K562 (cell line): ENCODE data around the gene IFI16. TPM values are rescaled to one million over a fixed set of nuclear protein-coding genes. Genes with fewer than 3 reads are reported as not detected.

ENCODE experiments used
- ATAC-seq: fragments of 200-7000 bp; cut with Tn5 transposase; 3 replicates; pipeline ENCODE4 v1.9.1; 2020; ENCODE audit warnings: moderate library complexity
- BruUV-seq: library from RNA; stranded (reverse); fragments of 400-500 nt; replicated peaks from 2 replicates; lab custom pipeline; 2021; lab: Mats Ljungman, UMichigan
- CTCF ChIA-PET: fragments of 300-600 bp; formaldehyde crosslinking; extraction: SDS; loops from one replicate; lab custom pipeline; 2021; ENCODE audit warnings: low intra/inter-chr PET ratio; lab: Yijun Ruan, JAX
- POLR2A ChIA-PET: fragments of 300-600, 350-650 bp; sonication (Branson Sonifier 250); formaldehyde crosslinking; extraction: SDS; loops from one replicate; lab custom pipeline; 2021; ENCODE audit warnings: antibody characterized with exemption, inconsistent platforms; lab: Yijun Ruan, JAX
- DNase-seq, 4 experiments: peaks; one replicate each; pipeline versions ENCODE4 v3.0.0 to v3.0.0-alpha.2; 2011 to 2018; ENCODE audit warnings: low spot score in 3 of 4, mixed read lengths in 3 of 4; ENCODE audit errors: extremely low read depth in 1 of 4
- FAIRE-seq: peaks from 2 replicates; lab custom pipeline; 2011; peaks lifted over from hg19 to GRCh38; lab: Jason Lieb, UNC
- H2AFZ ChIP-seq: 2 replicates; pipeline ENCODE4 v1.6.0; 2011; ENCODE audit warnings: low read depth, low read length, control low read depth, inconsistent platforms
- H3K27ac ChIP-seq: fragments of 200-600 bp; 3 replicates; pipeline ENCODE4 v1.8.0; 2011; ENCODE audit warnings: low read depth, mild to moderate bottlenecking, control low read depth, inconsistent platforms, low read length, moderate library complexity, mixed read lengths; ENCODE audit errors: extremely low read depth
- H3K27me3 ChIP-seq, 2 experiments: fragments of 300-600 bp in 1 of 2; 2 replicates in 1 of 2; 3 replicates in 1 of 2; pipeline versions ENCODE4 v1.6.0 to v1.8.0; 2011; ENCODE audit warnings: inconsistent platforms in 2 of 2, low read length in 2 of 2, mild to moderate bottlenecking in 1 of 2, mixed read lengths in 1 of 2, moderate library complexity in 1 of 2; ENCODE audit not compliant: control insufficient read depth in 2 of 2, insufficient read depth in 2 of 2
- H3K36me3 ChIP-seq: fragments of 300-600 bp; 3 replicates; pipeline ENCODE4 v1.8.0; 2011; ENCODE audit warnings: mild to moderate bottlenecking, low read length, inconsistent platforms; ENCODE audit not compliant: control insufficient read depth, insufficient read depth
- H3K4me1 ChIP-seq, 2 experiments: fragments of 200-600 bp in 1 of 2; replicated peaks in 1 of 2; 2 replicates in 1 of 2; 3 replicates in 1 of 2; pipeline versions ENCODE4 v1.5.1 to v1.8.0; 2011; ENCODE audit warnings: inconsistent platforms in 2 of 2, low read length in 2 of 2, mild to moderate bottlenecking in 1 of 2, mixed read lengths in 1 of 2, moderate library complexity in 1 of 2; ENCODE audit not compliant: control insufficient read depth in 2 of 2, insufficient read depth in 2 of 2
- H3K4me2 ChIP-seq: 2 replicates; pipeline ENCODE4 v1.6.1; 2011; ENCODE audit warnings: low read length, control low read depth, inconsistent platforms, mixed read lengths; ENCODE audit not compliant: insufficient read depth
- H3K4me3 ChIP-seq: fragments of 200-600 bp; sonication (generic), shearing (Covaris generic); 2 replicates; pipeline ENCODE4 v1.5.1; 2016; ENCODE audit warnings: control low read depth, inconsistent platforms
- H3K79me2 ChIP-seq: fragments of 200-600 bp; 3 replicates; pipeline ENCODE4 v1.8.0; 2011; ENCODE audit warnings: low read length, inconsistent platforms; ENCODE audit not compliant: control insufficient read depth, insufficient read depth
- H3K9ac ChIP-seq, 2 experiments: 2 replicates each; pipeline versions ENCODE4 v1.6.0 to v1.6.1; 2011; ENCODE audit warnings: low read depth in 2 of 2, low read length in 2 of 2, control low read depth in 1 of 2, inconsistent platforms in 1 of 2, mild to moderate bottlenecking in 1 of 2, mixed read lengths in 1 of 2; ENCODE audit not compliant: insufficient read depth in 1 of 2
- H3K9me1 ChIP-seq: one replicate; pipeline ENCODE4 v1.6.0; 2011; ENCODE audit warnings: inconsistent platforms, mild to moderate bottlenecking, low read length, moderate library complexity; ENCODE audit not compliant: control insufficient read depth, insufficient read depth
- H3K9me3 ChIP-seq: replicated peaks from 2 replicates; pipeline ENCODE4 v1.5.1; 2011; ENCODE audit warnings: low read depth, low read length, inconsistent platforms; ENCODE audit not compliant: control insufficient read depth, insufficient read depth
- H4K20me1 ChIP-seq: replicated peaks from 2 replicates; pipeline ENCODE4 v1.6.1; 2011; ENCODE audit warnings: low read length, inconsistent platforms, mixed read lengths; ENCODE audit not compliant: control insufficient read depth, insufficient read depth
- CBFA2T2 ChIP-seq: fragments of 450-650 bp; conservative IDR thresholded peaks from 2 replicates; pipeline ENCODE4 v1.6.1; 2017; ENCODE audit warnings: mild to moderate bottlenecking
- CEBPB ChIP-seq: fragments of 450-650 bp; IDR thresholded peaks from 2 replicates; pipeline ENCODE4 v1.6.1; 2016; ENCODE audit warnings: missing genetic modification characterization, missing compliant biosample characterization
- RBBP5 ChIP-seq: fragments of 200-600 bp; sonication (generic); IDR thresholded peaks from 2 replicates; pipeline ENCODE4 v1.6.1; 2012; ENCODE audit warnings: borderline replicate concordance, mild to moderate bottlenecking, low read length, control low read depth, inconsistent platforms; ENCODE audit not compliant: insufficient read depth, poor library complexity, severe bottlenecking
- SP2 ChIP-seq: IDR thresholded peaks from 2 replicates; pipeline ENCODE4 v1.6.1; 2011; ENCODE audit warnings: mild to moderate bottlenecking, low read depth, low read length, moderate library complexity; ENCODE audit not compliant: poor library complexity, severe bottlenecking; ENCODE audit errors: extremely low read depth
- ZNF318 ChIP-seq, 2 experiments: fragments of 450-650 bp; IDR thresholded peaks; 2 replicates each; pipeline ENCODE4 v1.6.1; 2016; ENCODE audit warnings: mild to moderate bottlenecking in 2 of 2, borderline replicate concordance in 1 of 2, low read depth in 1 of 2, moderate library complexity in 1 of 2
- WGBS: fragments of 100-300 bp; shearing (Covaris generic); methylation state at CpG from one replicate; pipeline ENCODE4 v1.1.6; 2016; ENCODE audit warnings: low coverage, mixed read lengths; ENCODE audit not compliant: insufficient coverage; ENCODE audit errors: missing lambda C conversion rate; 5-methylcytosine and 5-hydroxymethylcytosine counted together
- in situ Hi-C: fragments of 300-500 bp; cut with MboI; formaldehyde crosslinking; loops from 4 replicates; pipeline ENCODE4 v1.15.0; 2018; ENCODE audit warnings: inconsistent platforms, mixed read lengths
- intact Hi-C: fragments of 100-400 bp; cut with micrococcal nuclease; formaldehyde crosslinking; loops from 2 replicates; pipeline ENCODE4 v1.14.2; 2022
- polyA plus RNA-seq, 8 experiments: library from polyadenylated mRNA; depleted of rRNA in 4 of 8; stranded (reverse) in 5 of 8; unstranded in 3 of 8; fragments of >200 nt; fragmentation: Nextera tagmentation in 2 of 8; fragmentation: Illumina TruSeq in 1 of 8; extraction: Ambion mirVana in 2 of 8; extraction: Trizol in 1 of 8; gene quantifications; 2 replicates each; pipeline versions ENCODE4 v1.2.1 to v1.2.3, GENCODE V29; 2011 to 2014; ENCODE audit warnings: inconsistent platforms in 1 of 8, missing spikeins in 1 of 8
- total RNA-seq, 7 experiments: library from RNA; depleted of rRNA in 6 of 7; stranded (reverse); fragments of >200 nt in 6 of 7; fragmentation: Illumina TruSeq in 2 of 7; extraction: Trizol in 2 of 7; gene quantifications; 2 replicates each; pipeline versions ENCODE4 v1.2.1 to v1.2.3, GENCODE V29; 2011 to 2021; ENCODE audit warnings: low replicate concordance in 1 of 7
- TF ChIP-seq, protein P1 (sequence below): sonication (generic); formaldehyde crosslinking; IDR thresholded peaks from 2 replicates; pipeline ENCODE4 v1.8.0; 2022; ENCODE audit warnings: mild to moderate bottlenecking, missing genetic modification reagents

The IFI16 gene
- total and polyA plus RNA-seq, 9 of the 15 experiments (the other 6 are each of a cell fraction or from before 2014, with no cell fraction given) = 0.70 to 2.8 (median 1.6) TPM

DNA sequence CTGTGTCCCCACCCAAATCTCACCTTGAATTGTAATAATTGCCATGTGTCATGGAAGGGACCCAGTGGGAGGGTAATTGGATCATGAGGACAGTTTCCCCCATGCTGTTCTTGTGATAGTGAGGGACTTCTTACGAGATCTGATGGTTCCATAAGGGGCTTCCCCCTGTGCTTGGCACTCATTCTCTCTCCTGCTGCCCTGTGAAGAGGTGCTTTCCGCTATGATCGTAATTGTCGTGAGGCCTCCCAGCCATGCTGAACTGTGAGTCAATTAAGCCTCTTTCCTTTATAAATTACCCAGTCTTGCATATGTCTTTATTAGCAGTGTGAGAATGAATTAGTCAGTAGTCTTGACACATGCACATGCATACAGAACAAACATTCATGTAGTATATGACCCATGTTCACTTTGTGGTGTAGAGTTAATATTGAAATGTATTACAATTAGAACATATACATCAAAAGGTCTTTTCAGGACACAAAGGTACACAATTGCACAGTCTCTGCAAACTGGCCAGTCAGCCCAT is 16.9 kb upstream of the IFI16 start:
- no TSS peak for BruUV-seq
- TF ChIP-seq CEBPB (tag) = no peak
- TF ChIP-seq SP2 = no peak
- TF ChIP-seq RBBP5 = no peak
- TF ChIP-seq, protein P1, sequence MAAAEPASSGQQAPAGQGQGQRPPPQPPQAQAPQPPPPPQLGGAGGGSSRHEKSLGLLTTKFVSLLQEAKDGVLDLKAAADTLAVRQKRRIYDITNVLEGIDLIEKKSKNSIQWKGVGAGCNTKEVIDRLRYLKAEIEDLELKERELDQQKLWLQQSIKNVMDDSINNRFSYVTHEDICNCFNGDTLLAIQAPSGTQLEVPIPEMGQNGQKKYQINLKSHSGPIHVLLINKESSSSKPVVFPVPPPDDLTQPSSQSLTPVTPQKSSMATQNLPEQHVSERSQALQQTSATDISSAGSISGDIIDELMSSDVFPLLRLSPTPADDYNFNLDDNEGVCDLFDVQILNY (CRISPR knock-in tag) = no peak
- TF ChIP-seq CBFA2T2 = no peak
- TF ChIP-seq ZNF318 (IDR thresholded peaks at IDR 0.05; ENCODE audit: borderline replicate concordance in 1 of 2, low read depth in 1 of 2) = no peak
- TF ChIP-seq, all 486 proteins: peak for 0
- Histone ChIP-seq H3K9me1 (no peaks in the 10 kb centered on the region), H3K27me3 (no peaks in the 10 kb centered on the region), H3K27ac (no peak overlapping the region), H3K79me2 (no peaks in the 10 kb centered on the region), H3K4me3 (no peak overlapping the region), H3K4me2 (no peak overlapping the region), H3K9me3 (no peaks in the 10 kb centered on the region), H2AFZ (no peak overlapping the region), H3K36me3 (no peaks in the 10 kb centered on the region), H3K9ac (no peak overlapping the region), H4K20me1 (no peaks in the 10 kb centered on the region), H3K4me1 (no peaks in the 10 kb centered on the region)
- ChIA-PET CTCF (no interaction called here), POLR2A (no interaction called here)
- ATAC-seq (no peak), DNase-seq (no peak), FAIRE-seq (no peak)
- 40% methylated on average over 4 of the region's 4 CpGs for WGBS
- in situ Hi-C loops = loop anchor here (10.0 kb wide), 1 partner anchor 198 kb away; no protein-coding TSS in a partner anchor
- intact Hi-C loops = loop anchor here (10.0 kb wide), 2 partner anchors 308 to 338 kb away; partner anchors contain the start of gene SPTA1
